GM18502 (cell line): ENCODE measurements around the gene METTL25B.
"Not testable (repeated sequence)": the region's sequence is repeated elsewhere in the genome, so short reads cannot be mapped to it uniquely, and the experiment has no call there.

ENCODE experiments used
- ATAC-seq: cut with Tn5 transposase; IDR thresholded peaks from one replicate; pipeline ENCODE4 v1.9.1; 2021; ENCODE audit warnings: mild to moderate bottlenecking; ENCODE audit not compliant: unreplicated experiment, poor library complexity

METTL25B gene

GRCh38 chr1:156746728-156747631 lies 18.7 kb downstream of the METTL25B start:
- no peak for ATAC-seq

GRCh38 chr1:156747742-156748669 lies 19.7 kb downstream of the METTL25B start:
- ATAC-seq = no peak

- no peak for ATAC-seq
Observed at GRCh38 chr1:156748670-156749418, 20.6 kb downstream of the METTL25B start.

GRCh38 chr1:156749419-156750118 lies 21.3 kb downstream of the METTL25B start:
- ATAC-seq = no peak

GRCh38 chr1:156750191-156750672 lies 22.0 kb downstream of the METTL25B start:
- ATAC-seq = no peak

GRCh38 chr1:156750711-156751450 lies 22.6 kb downstream of the METTL25B start:
- peak; percentile 23 for ATAC-seq

GRCh38 chr1:156751451-156751756 lies 23.1 kb downstream of the METTL25B start, which contains the start of gene HDGF:
HDGF (minus strand) TSS chr1:156751675; CDS start chr1:156751429, 246 bp downstream.
- peak; percentile 23 for ATAC-seq

- ATAC-seq = peak; percentile 66
Observed at GRCh38 chr1:156751757-156752481, 23.6 kb downstream of the METTL25B start.

GRCh38 chr1:156752843-156753482 lies 24.7 kb downstream of the METTL25B start:
- ATAC-seq = no peak

GRCh38 chr1:156754219-156754618 lies 25.9 kb downstream of the METTL25B start:
- no peak for ATAC-seq

- ATAC-seq = no peak
Observed at GRCh38 chr1:156755527-156755950, 27.3 kb downstream of the METTL25B start.

GRCh38 chr1:156756355-156756754 lies 28.1 kb downstream of the METTL25B start:
- no peak for ATAC-seq

GRCh38 chr1:156757572-156758253 lies 29.4 kb downstream of the METTL25B start:
- not testable (repeated sequence) for ATAC-seq

GRCh38 chr1:156760092-156760795 lies 32.0 kb downstream of the METTL25B start:
- ATAC-seq = no peak

GRCh38 chr1:156760796-156761104 lies 32.5 kb downstream of the METTL25B start:
- no peak for ATAC-seq

- ATAC-seq = not testable (repeated sequence)
Observed at GRCh38 chr1:156765136-156765535, 36.9 kb downstream of the METTL25B start.

GRCh38 chr1:156765666-156766065 lies 37.4 kb downstream of the METTL25B start:
- no peak for ATAC-seq
